WERI-Rb-1 (cell line): ENCODE measurements around the gene NAT16.
A peak's percentile ranks its signal among the peaks of the same experiment; 100 is the strongest.

Source experiments
- DNase-seq: peaks from one replicate; pipeline ENCODE4 v3.0.0-alpha.2; 2020
- H3K27ac ChIP-seq: fragments of 250-450 bp; sonication (Bioruptor Pico); 2 replicates; pipeline ENCODE4 v1.5.1; 2020; ENCODE audit warnings: mild to moderate bottlenecking, moderate library complexity
- H3K27me3 ChIP-seq: fragments of 250-450 bp; sonication (Bioruptor Pico); 2 replicates; pipeline ENCODE4 v1.5.1; 2021; ENCODE audit warnings: mild to moderate bottlenecking, low read depth, moderate library complexity; ENCODE audit not compliant: insufficient read depth, severe bottlenecking
- H3K36me3 ChIP-seq: fragments of 250-450 bp; sonication (Bioruptor Pico); 2 replicates; pipeline ENCODE4 v1.5.1; 2020; ENCODE audit warnings: mild to moderate bottlenecking, moderate library complexity
- H3K4me3 ChIP-seq: 2 replicates; pipeline ENCODE4 v1.5.1; 2011; ENCODE audit warnings: low read depth, mild to moderate bottlenecking, control low read depth, low read length
- H3K9me3 ChIP-seq: fragments of 250-450 bp; sonication (Bioruptor Pico); 2 replicates; pipeline ENCODE4 v1.5.1; 2021; ENCODE audit warnings: mild to moderate bottlenecking, moderate library complexity; ENCODE audit not compliant: severe bottlenecking
- CTCF ChIP-seq: IDR thresholded peaks from 2 replicates; pipeline ENCODE4 v1.5.1; 2011; ENCODE audit warnings: low read depth, mild to moderate bottlenecking, control low read depth, inconsistent platforms, low read length

Gene NAT16

DNA sequence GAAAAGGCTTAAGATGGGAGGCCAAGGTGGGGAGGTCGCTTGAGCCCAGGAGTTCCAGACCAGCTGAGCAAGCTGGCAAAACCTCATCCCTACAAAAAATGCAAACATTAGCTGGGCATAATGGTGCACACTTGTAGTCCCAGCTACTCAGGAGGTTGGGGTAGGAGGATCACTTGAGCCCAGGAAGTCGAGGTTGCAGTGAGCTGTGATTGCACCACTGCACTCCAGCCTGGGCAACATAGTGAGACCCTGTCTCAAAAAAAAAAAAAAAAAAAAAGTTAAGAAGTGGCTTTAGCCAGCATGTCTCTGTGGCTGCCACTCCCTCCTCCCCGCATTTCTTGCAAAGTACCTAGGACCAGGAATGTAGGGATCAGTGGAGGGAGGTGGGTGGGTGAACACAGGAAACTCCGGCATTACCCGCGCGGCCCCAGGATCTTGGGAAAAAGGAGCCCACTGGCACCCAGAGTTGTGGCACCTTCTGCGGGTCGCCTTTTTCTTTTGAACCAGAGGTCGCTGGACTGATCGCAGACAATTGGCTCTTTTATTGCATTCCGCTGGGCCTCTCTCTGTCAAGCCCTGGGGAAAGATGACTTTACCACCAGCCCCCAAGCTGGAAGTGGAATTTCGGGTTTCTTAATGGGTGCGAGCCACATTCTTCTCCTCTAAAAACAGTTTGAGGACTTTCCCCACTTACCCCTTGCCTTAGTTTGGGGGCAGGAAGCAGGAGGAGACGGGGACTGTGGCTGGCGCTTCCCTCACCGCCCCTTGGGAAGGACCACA, 18.2 kb downstream of the NAT16 start:
- no peak for DNase-seq
- Histone ChIP-seq H3K9me3 (no peaks in the 10 kb centered on the region), H3K4me3 (no peak overlapping the region), H3K27ac (no peak overlapping the region), H3K27me3 (peaks cover 79% of the 10 kb centered on the region), H3K36me3 (no peaks in the 10 kb centered on the region)
- TF ChIP-seq CTCF, result no peak

- Histone ChIP-seq H3K27me3 (peaks cover 83% of the 10 kb centered on the region), H3K4me3 (no peak overlapping the region), H3K27ac (no peak overlapping the region), H3K9me3 (no peaks in the 10 kb centered on the region), H3K36me3 (no peaks in the 10 kb centered on the region)
- no peak for DNase-seq
- no peak for TF ChIP-seq CTCF
These were observed 19.2 kb downstream of the NAT16 start for GRCh38 chr7:101160910-101161309.

GRCh38 chr7:101159696-101160674, 20.1 kb downstream of the NAT16 start:
- Histone ChIP-seq H3K4me3 (no peak overlapping the region), H3K27ac (no peak overlapping the region), H3K36me3 (no peaks in the 10 kb centered on the region), H3K27me3 (peaks cover 83% of the 10 kb centered on the region), H3K9me3 (no peaks in the 10 kb centered on the region)
- DNase-seq, result no peak
- TF ChIP-seq CTCF, result no peak

DNA sequence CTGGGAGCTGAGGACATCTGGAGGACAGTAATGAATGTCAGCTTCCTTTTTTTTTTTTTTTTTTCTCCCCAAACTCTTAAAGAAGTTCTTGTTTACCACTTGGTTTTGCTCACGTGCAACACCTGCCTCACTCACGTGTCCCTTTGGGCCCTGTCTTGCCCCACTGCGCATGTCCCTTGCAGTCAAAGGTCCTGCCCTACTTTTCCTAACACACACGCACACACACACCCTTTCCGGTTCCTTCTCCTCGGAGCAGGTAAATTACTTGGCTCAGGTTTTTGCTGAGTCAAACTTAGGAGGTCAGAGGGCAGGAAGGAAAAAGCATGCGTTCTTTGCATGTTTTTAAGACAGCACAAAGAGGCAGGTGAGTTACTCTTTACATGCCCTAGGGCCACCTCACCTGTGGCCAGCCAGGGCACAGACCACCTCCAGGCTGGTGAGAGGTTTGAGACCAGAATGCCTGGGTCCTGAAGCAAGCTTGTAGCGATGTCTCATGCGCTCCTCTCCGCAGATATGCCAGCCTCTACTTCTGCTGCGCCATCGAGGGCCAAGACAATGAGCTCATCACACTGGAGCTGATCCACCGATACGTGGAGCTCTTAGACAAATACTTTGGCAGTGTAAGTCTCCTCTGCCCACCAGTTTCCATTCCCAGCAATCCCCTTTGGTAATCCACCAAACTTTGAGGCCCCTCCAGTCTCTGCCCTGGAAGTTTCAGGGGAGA, 23.1 kb downstream of the NAT16 start:
- no peak for DNase-seq
- Histone ChIP-seq H3K4me3 (no peak overlapping the region), H3K36me3 (no peaks in the 10 kb centered on the region), H3K27ac (no peak overlapping the region), H3K27me3 (peaks cover 78% of the 10 kb centered on the region), H3K9me3 (peaks cover 5% of the 10 kb centered on the region)
- TF ChIP-seq CTCF, result no peak

GRCh38 chr7:101156277-101156676, 23.8 kb downstream of the NAT16 start:
- H3K4me3 ChIP-seq, result no peak overlapping the region
- no peaks in the 10 kb centered on the region for H3K36me3 ChIP-seq
- H3K9me3 ChIP-seq, result peaks cover 5% of the 10 kb centered on the region
- TF ChIP-seq CTCF, result 0 out of 2 replicates have a peak, but pooled peaks have one; percentile 16
- DNase-seq, result no peak
- no peak overlapping the region for H3K27ac ChIP-seq
- peaks cover 75% of the 10 kb centered on the region for H3K27me3 ChIP-seq
